HG02571 (cell line): Measurements from ENCODE around the gene LENG9.

ENCODE experiments used
- ATAC-seq: cut with Tn5 transposase; IDR thresholded peaks from one replicate; pipeline ENCODE4 v1.9.1; 2021; ENCODE audit warnings: mild to moderate bottlenecking, moderate library complexity; ENCODE audit not compliant: unreplicated experiment

Gene LENG9

GRCh38 chr19:54422136-54422535 lies 41.4 kb downstream of the LENG9 start:
- ATAC-seq: no peak

GRCh38 chr19:54421521-54421920 lies 42.1 kb downstream of the LENG9 start:
- ATAC-seq: no peak

DNA sequence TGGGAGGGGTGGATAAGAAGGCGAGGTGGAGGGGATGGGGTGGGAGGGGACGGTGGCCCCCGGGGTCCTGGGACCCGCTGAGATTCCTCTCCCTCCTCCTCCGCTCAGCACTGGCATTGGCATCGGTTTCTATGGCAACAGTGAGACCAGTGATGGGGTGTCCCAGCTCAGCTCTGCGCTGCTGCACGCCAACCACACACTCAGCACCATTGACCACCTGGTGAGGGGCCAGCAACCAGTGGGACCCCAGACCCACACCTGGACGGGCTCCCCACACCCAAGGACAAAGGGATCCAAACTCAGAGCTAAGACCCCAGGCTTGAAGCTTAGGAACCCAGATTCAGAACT lies 42.4 kb downstream of the LENG9 start:
- ATAC-seq: no peak

DNA sequence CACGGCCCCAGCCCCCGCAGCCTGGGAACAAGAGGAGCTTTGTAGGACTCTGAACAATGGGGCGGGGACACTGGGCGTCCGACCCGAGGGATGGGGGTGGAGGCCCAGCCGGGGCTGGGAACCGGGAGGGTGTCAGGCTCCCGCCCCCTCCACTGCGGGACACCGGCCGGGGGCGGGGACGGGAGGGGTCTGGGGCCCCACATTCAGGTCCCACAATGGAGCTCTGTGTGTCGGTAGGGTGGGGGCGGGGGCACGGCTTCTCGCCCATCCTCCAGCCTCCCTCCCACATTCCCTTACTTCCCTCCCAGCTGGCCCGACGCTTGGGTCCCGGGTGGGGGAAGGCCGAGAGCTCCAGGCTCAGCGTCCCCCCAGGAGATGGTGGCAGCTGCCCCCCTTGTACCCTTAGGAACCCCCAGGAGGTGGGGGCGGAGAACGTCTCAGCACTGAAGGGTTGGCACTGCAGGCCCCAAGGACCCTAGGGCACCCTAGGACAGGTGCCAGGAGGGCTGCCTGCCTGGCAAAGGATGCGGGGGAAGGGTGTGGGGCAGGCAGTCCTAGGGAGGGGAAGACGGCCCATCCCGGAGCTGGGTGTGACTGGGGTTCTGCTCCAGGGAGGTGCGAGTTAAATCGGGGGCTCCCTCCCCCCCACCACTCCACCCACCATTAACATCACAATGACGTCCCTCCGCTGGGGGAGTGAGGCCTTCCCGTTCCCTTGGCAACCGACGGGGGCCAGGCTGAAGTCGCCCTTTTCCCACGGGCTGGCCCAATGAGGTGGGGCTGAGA lies 43.0 kb downstream of the LENG9 start:
- no peak for ATAC-seq

DNA sequence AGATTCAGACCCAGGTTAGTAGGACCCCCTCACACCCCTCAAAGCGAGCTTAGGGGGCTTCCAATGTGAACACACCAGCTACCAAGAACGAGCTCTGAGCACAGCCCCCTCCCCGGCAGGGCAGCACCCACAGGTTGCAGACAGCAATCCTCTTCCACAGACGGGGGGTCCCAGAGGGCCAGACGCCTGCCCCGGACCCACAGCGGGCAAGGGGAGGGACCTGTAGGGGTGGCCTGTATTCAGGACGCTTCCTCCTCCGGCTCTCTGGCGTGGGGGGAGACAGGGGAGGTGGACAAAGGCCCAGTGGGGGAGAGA lies 43.6 kb downstream of the LENG9 start:
- ATAC-seq: no peak

DNA sequence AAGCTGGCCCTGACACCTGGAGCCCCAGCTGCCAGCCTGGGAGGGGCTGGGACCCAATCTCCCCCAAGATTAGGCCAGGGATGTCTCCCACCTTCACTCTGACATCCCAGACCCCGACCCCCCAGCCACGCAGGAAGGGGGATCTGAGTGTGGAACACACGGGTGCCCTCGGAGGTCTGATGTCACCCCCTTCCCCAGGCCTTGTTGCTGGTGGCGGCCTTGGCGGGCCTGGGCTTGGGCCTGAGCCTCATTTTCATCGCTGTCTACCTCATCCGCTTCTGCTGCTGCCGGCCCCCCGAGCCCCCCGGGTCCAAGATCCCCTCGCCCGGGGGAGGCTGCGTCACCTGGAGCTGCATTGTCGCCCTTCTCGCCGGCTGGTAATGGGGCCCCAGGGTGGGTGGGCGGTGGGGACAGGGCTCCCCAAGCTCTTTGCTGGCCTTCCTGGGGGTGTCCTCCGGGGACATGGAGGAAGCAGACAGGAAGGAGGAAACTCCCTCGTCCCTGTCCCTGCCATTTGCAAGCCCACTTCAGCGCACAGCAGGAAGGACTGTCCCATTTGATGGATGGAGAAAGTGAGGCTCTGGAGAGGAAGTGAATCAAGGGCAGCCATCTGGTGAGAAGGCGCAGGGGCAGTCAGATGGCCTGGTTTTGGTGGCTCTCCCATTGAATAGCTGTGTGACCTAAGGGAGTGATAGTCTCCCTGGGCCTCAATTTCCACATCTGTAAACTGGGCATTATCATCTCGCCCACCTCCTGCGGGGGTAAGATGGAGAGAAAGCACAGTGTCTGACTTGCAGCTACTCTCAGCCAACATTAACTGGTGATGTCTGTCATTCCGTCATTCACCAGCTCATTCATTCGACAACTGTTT lies 44.4 kb downstream of the LENG9 start:
- ATAC-seq: no peak

- ATAC-seq: no peak
These were observed 45.3 kb downstream of the LENG9 start for GRCh38 chr19:54418030-54418929.

DNA sequence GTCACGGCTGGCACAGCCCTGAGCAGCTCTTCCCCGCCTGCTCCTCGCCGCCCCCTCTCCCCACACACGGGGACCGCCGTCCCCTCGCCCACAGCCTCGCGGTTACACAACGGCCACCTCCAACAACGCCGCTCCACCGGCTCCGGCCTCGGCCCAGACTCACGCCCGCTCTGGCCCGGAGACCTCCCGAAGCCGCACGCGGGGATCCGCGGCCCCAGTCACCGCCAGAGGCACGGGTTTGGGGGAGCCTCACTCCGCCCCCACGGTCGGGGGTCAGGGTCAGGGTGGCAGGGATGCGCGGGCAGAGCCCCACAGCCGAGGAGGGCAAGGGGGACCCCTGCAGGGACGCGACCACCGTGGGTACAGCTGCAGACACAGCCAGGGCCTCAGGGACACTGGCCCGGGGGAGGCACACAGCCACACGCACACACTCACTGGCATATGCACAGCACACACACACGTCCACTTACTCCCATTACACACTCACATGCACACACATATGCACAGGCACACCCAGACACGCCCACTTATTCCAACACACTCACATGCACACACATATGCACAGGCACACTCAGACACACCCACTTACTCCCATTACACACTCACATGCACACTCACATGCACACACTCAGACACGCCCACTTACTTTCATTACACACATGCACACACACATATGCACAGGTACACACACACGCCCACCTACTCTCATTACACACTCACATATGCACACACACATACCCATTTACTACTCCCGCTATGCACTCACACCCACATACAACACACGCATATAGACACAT lies 46.7 kb downstream of the LENG9 start:
- ATAC-seq: no peak

GRCh38 chr19:54415901-54416673 lies 47.5 kb downstream of the LENG9 start:
- ATAC-seq: no peak

DNA sequence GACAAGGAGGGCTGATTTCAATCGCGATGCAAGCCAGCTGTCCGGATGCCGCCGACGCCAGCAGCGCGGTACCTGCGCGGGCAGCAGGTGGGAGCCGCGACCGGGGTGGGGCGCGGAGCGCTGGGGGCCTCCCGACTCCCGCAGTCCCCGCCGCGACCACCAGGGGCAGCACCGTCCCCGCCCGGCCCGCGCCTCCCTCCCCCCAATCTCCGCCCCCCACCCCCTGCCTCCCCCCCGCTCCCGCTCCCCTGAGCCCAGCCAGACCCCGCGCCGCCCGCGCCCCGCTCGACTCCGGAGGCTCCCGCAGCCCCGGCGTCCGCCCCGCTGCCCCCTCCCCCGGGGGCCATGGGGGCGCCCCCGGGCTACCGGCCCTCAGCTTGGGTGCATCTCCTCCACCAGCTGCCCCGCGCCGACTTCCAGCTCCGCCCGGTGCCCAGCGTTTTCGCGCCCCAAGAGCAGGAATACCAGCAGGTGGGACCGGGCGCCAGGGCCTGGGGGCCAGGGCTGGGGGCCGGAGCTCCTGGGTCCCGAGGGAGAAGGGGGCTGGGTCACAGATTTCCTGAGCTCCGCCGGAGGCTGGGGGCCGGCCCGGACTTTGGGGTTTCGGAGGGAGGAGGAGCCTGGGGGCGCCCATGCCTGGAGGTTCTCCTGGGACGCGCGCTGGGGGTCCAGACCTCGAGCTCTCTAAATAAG lies 48.2 kb downstream of the LENG9 start, which contains the start of gene TTYH1:
TSS of gene TTYH1 (plus strand) at position 257 of the 693 bp plus-strand sequence. CDS start at position 346, 89 bp downstream.
- ATAC-seq: no peak

- no peak for ATAC-seq
These were observed 49.4 kb downstream of the LENG9 start for GRCh38 chr19:54414156-54414555.

GRCh38 chr19:54412877-54413276 lies 50.7 kb downstream of the LENG9 start:
- ATAC-seq: no peak
